Measurements from ENCODE around the gene RAD51B.

The RAD51B gene

GRCh38 chr14:68654471-68654941 lies 834.9 kb downstream of the RAD51B start:
- no peak for ATAC-seq (ENCODE audit: low read depth)
- no peak overlapping the region for H3K27ac ChIP-seq (ENCODE audit: poor library complexity, severe bottlenecking)

GRCh38 chr14:68655021-68655831 lies 835.6 kb downstream of the RAD51B start:
- DNase-seq (ENCODE audit: low spot score) = no peak

More at GRCh38 chr14:68654471-68654941, 834.9 kb downstream of the RAD51B start:
- Histone ChIP-seq H3K36me3 (ENCODE audit: low read depth) (no peaks in the 10 kb centered on the region), H3K4me1 (ENCODE audit: insufficient read depth, poor library complexity, severe bottlenecking) (no peaks in the 10 kb centered on the region), H3K27me3 (ENCODE audit: insufficient read depth, poor library complexity, severe bottlenecking) (no peaks in the 10 kb centered on the region), H3K4me3 (ENCODE audit: severe bottlenecking) (no peak overlapping the region), H3K9me3 (ENCODE audit: severe bottlenecking) (no peaks in the 10 kb centered on the region)
- DNase-seq (ENCODE audit: low spot score) = no peak
- TF ChIP-seq CTCF (IDR thresholded peaks at IDR 0.05; ENCODE audit: poor library complexity, severe bottlenecking) = no peak

GRCh38 chr14:68655911-68656316 lies 836.3 kb downstream of the RAD51B start:
- DNase-seq (ENCODE audit: low spot score) = no peak
- H3K4me3 ChIP-seq (ENCODE audit: severe bottlenecking) = no peak overlapping the region
- ATAC-seq (ENCODE audit: low read depth) = peak; percentile 55
- no peaks in the 10 kb centered on the region for H3K9me3 ChIP-seq (ENCODE audit: severe bottlenecking)
- H3K27me3 ChIP-seq (ENCODE audit: insufficient read depth, poor library complexity, severe bottlenecking) = no peaks in the 10 kb centered on the region
- H3K4me1 ChIP-seq (ENCODE audit: insufficient read depth, poor library complexity, severe bottlenecking) = no peaks in the 10 kb centered on the region
- H3K27ac ChIP-seq (ENCODE audit: poor library complexity, severe bottlenecking) = no peak overlapping the region
- TF ChIP-seq CTCF (IDR thresholded peaks at IDR 0.05; ENCODE audit: poor library complexity, severe bottlenecking) = peak; percentile 37
- H3K36me3 ChIP-seq (ENCODE audit: low read depth) = no peaks in the 10 kb centered on the region

More at GRCh38 chr14:68655021-68655831, 835.6 kb downstream of the RAD51B start:
- Histone ChIP-seq H3K9me3 (ENCODE audit: severe bottlenecking) (no peaks in the 10 kb centered on the region), H3K36me3 (ENCODE audit: low read depth) (no peaks in the 10 kb centered on the region), H3K4me3 (ENCODE audit: severe bottlenecking) (no peak overlapping the region), H3K4me1 (ENCODE audit: insufficient read depth, poor library complexity, severe bottlenecking) (no peaks in the 10 kb centered on the region), H3K27ac (ENCODE audit: poor library complexity, severe bottlenecking) (no peak overlapping the region), H3K27me3 (ENCODE audit: insufficient read depth, poor library complexity, severe bottlenecking) (no peaks in the 10 kb centered on the region)
- ATAC-seq (ENCODE audit: low read depth) = no peak
- no peak for TF ChIP-seq CTCF (IDR thresholded peaks at IDR 0.05; ENCODE audit: poor library complexity, severe bottlenecking)

- no peak overlapping the region for H3K4me3 ChIP-seq (ENCODE audit: severe bottlenecking)
- DNase-seq (ENCODE audit: low spot score) = no peak
- TF ChIP-seq CTCF (IDR thresholded peaks at IDR 0.05; ENCODE audit: poor library complexity, severe bottlenecking) = no peak
- no peaks in the 10 kb centered on the region for H3K27me3 ChIP-seq (ENCODE audit: insufficient read depth, poor library complexity, severe bottlenecking)
- no peaks in the 10 kb centered on the region for H3K36me3 ChIP-seq (ENCODE audit: low read depth)
- no peak overlapping the region for H3K27ac ChIP-seq (ENCODE audit: poor library complexity, severe bottlenecking)
- ATAC-seq (ENCODE audit: low read depth) = peak; percentile 11; the same call in 1 of the 3 replicates
- H3K9me3 ChIP-seq (ENCODE audit: severe bottlenecking) = no peaks in the 10 kb centered on the region
- H3K4me1 ChIP-seq (ENCODE audit: insufficient read depth, poor library complexity, severe bottlenecking) = no peaks in the 10 kb centered on the region
These were observed 836.9 kb downstream of the RAD51B start for GRCh38 chr14:68656452-68656851.

Data from RWPE2 (cell line).